Inflammatory macrophage treated with lipopolysaccharide for 4 hours (primary cell): ENCODE measurements around the gene ZNF805.
"Not testable (repeated sequence)": the region's sequence is repeated elsewhere in the genome, so short reads cannot be mapped to it uniquely, and the experiment has no call there.

Source experiments
- DNase-seq: peaks from one replicate; pipeline ENCODE4 v3.0.0-alpha.2; 2020

Gene ZNF805

GRCh38 chr19:57269515-57270250, 29.3 kb downstream of the ZNF805 start:
- DNase-seq, result no peak

- DNase-seq, result no peak
Observed at GRCh38 chr19:57271280-57271679, 30.8 kb downstream of the ZNF805 start.

GRCh38 chr19:57273014-57273413, 32.6 kb downstream of the ZNF805 start:
- DNase-seq, result no peak

- no peak for DNase-seq
Observed at GRCh38 chr19:57276430-57276829, 36.0 kb downstream of the ZNF805 start.

GRCh38 chr19:57278481-57278880, 38.0 kb downstream of the ZNF805 start:
- DNase-seq, result not testable (repeated sequence)

GRCh38 chr19:57279418-57280164, 39.2 kb downstream of the ZNF805 start:
- peak; percentile 93 for DNase-seq

GRCh38 chr19:57280165-57280961, 39.9 kb downstream of the ZNF805 start, which contains the start of gene ZNF460:
Gene ZNF460 (plus strand): TSS chr19:57280485. CDS start chr19:57280807, 322 bp downstream.
- DNase-seq, result peak; percentile 98

- peak; percentile 23 for DNase-seq
Observed at GRCh38 chr19:57280962-57281400, 40.5 kb downstream of the ZNF805 start.

GRCh38 chr19:57282011-57282643, 41.7 kb downstream of the ZNF805 start:
- no peak for DNase-seq

- DNase-seq, result peak; percentile 27
Observed at GRCh38 chr19:57288373-57288772, 47.9 kb downstream of the ZNF805 start.

- no peak for DNase-seq
Observed at GRCh38 chr19:57290970-57291369, 50.5 kb downstream of the ZNF805 start.

- DNase-seq, result no peak
Observed at GRCh38 chr19:57292547-57292946, 52.1 kb downstream of the ZNF805 start.

- no peak for DNase-seq
Observed at GRCh38 chr19:57293719-57294118, 53.3 kb downstream of the ZNF805 start.

- peak; percentile 2 for DNase-seq
Observed at GRCh38 chr19:57302020-57302465, 61.6 kb downstream of the ZNF805 start.

GRCh38 chr19:57302727-57303401, 62.4 kb downstream of the ZNF805 start:
- DNase-seq, result no peak
